HG03064 (cell line): ENCODE measurements around the gene HNRNPF.
A peak's percentile ranks its signal among the peaks of the same experiment; 100 is the strongest.
"Not testable (repeated sequence)": the region's sequence is repeated elsewhere in the genome, so short reads cannot be mapped to it uniquely, and the experiment has no call there.

Source experiments
- ATAC-seq: cut with Tn5 transposase; IDR thresholded peaks from one replicate; pipeline ENCODE4 v1.9.1; 2021; ENCODE audit warnings: low read depth; ENCODE audit not compliant: unreplicated experiment

Gene HNRNPF

GRCh38 chr10:43352951-43353350, 56.0 kb downstream of the HNRNPF start:
- ATAC-seq: no peak

GRCh38 chr10:43351301-43351700, 57.7 kb downstream of the HNRNPF start:
- no peak for ATAC-seq

- ATAC-seq: no peak
Measured at GRCh38 chr10:43350686-43351085, 58.3 kb downstream of the HNRNPF start.

- no peak for ATAC-seq
Measured at GRCh38 chr10:43350156-43350555, 58.8 kb downstream of the HNRNPF start.

GRCh38 chr10:43348511-43349312, 60.3 kb downstream of the HNRNPF start:
- ATAC-seq: peak; percentile 98

GRCh38 chr10:43347997-43348396, 61.0 kb downstream of the HNRNPF start:
- ATAC-seq: no peak

GRCh38 chr10:43344051-43344450, 64.9 kb downstream of the HNRNPF start:
- no peak for ATAC-seq

GRCh38 chr10:43343126-43343525, 65.9 kb downstream of the HNRNPF start:
- no peak for ATAC-seq

- no peak for ATAC-seq
Measured at GRCh38 chr10:43342279-43343125, 66.5 kb downstream of the HNRNPF start.

- ATAC-seq: no peak
Measured at GRCh38 chr10:43341450-43341849, 67.5 kb downstream of the HNRNPF start.

- ATAC-seq: no peak
Measured at GRCh38 chr10:43340619-43341018, 68.4 kb downstream of the HNRNPF start.

GRCh38 chr10:43340101-43340500, 68.9 kb downstream of the HNRNPF start:
- ATAC-seq: no peak

GRCh38 chr10:43339136-43339535, 69.8 kb downstream of the HNRNPF start:
- no peak for ATAC-seq

- ATAC-seq: no peak
Measured at GRCh38 chr10:43338117-43338516, 70.9 kb downstream of the HNRNPF start.

- ATAC-seq: not testable (repeated sequence)
Measured at GRCh38 chr10:43337536-43337935, 71.5 kb downstream of the HNRNPF start.

GRCh38 chr10:43336641-43337318, 72.2 kb downstream of the HNRNPF start:
- ATAC-seq: no peak

GRCh38 chr10:43336061-43336460, 72.9 kb downstream of the HNRNPF start:
- no peak for ATAC-seq
